Astrocyte of the spinal cord (primary cell): Measurements from ENCODE around the gene CLEC18A.
"Not testable (repeated sequence)": the region's sequence is repeated elsewhere in the genome, so short reads cannot be mapped to it uniquely, and the experiment has no call there.

ENCODE experiments used
- DNase-seq: peaks from one replicate; pipeline ENCODE4 v3.0.0; 2011; ENCODE audit warnings: low read depth, low spot score
- H3K4me3 ChIP-seq: 2 replicates; pipeline ENCODE4 v1.5.1; 2011; ENCODE audit warnings: low read depth, mild to moderate bottlenecking, low read length, moderate library complexity
- CTCF ChIP-seq: IDR thresholded peaks from 2 replicates; pipeline ENCODE4 v1.5.1; 2012; ENCODE audit warnings: low read depth, mild to moderate bottlenecking, low read length, inconsistent platforms
- in situ Hi-C: cut with HindIII; loops from 2 replicates; pipeline ENCODE4 v1.10.0; 2017; ENCODE audit warnings: low sequenced_read_pairs

The CLEC18A gene

GRCh38 chr16:69942627-69943170, 8.4 kb upstream of the CLEC18A start:
- H3K4me3 ChIP-seq = no peak overlapping the region
- in situ Hi-C loops = no loop called here
- no peak for TF ChIP-seq CTCF
- no peak for DNase-seq

- in situ Hi-C loops, DNase-seq: not testable (repeated sequence)
Observed at GRCh38 chr16:69943241-69944036, 7.7 kb upstream of the CLEC18A start.

GRCh38 chr16:69950411-69950810, 723 bp upstream of the CLEC18A start:
- in situ Hi-C loops, DNase-seq, H3K4me3 ChIP-seq: not testable (repeated sequence)

More at GRCh38 chr16:69943241-69944036, 7.7 kb upstream of the CLEC18A start:
- H3K4me3 ChIP-seq = not testable (repeated sequence)

GRCh38 chr16:69951672-69952031, 518 bp downstream of the CLEC18A start:
- in situ Hi-C loops, H3K4me3 ChIP-seq, DNase-seq: not testable (repeated sequence)

- H3K4me3 ChIP-seq, in situ Hi-C loops, DNase-seq: not testable (repeated sequence)
Observed at GRCh38 chr16:69952116-69952515, 982 bp downstream of the CLEC18A start.

GRCh38 chr16:69952572-69953355, 1.6 kb downstream of the CLEC18A start:
- in situ Hi-C loops = not testable (repeated sequence)

GRCh38 chr16:69954241-69954640, 3.1 kb downstream of the CLEC18A start:
- H3K4me3 ChIP-seq, DNase-seq, in situ Hi-C loops: not testable (repeated sequence)

More at GRCh38 chr16:69952572-69953355, 1.6 kb downstream of the CLEC18A start:
- H3K4me3 ChIP-seq, DNase-seq: not testable (repeated sequence)

GRCh38 chr16:69963312-69963711, 12.2 kb downstream of the CLEC18A start:
- DNase-seq, in situ Hi-C loops: not testable (repeated sequence)

GRCh38 chr16:69964960-69965660, 14.0 kb downstream of the CLEC18A start:
- DNase-seq, in situ Hi-C loops, H3K4me3 ChIP-seq: not testable (repeated sequence)

More at GRCh38 chr16:69963312-69963711, 12.2 kb downstream of the CLEC18A start:
- H3K4me3 ChIP-seq = not testable (repeated sequence)

GRCh38 chr16:69965661-69966054, 14.5 kb downstream of the CLEC18A start:
- DNase-seq, in situ Hi-C loops, H3K4me3 ChIP-seq: not testable (repeated sequence)

GRCh38 chr16:69967688-69968087, 16.6 kb downstream of the CLEC18A start:
- DNase-seq = not testable (repeated sequence)

GRCh38 chr16:69968125-69968524, 17.0 kb downstream of the CLEC18A start:
- in situ Hi-C loops, DNase-seq, H3K4me3 ChIP-seq: not testable (repeated sequence)

More at GRCh38 chr16:69967688-69968087, 16.6 kb downstream of the CLEC18A start:
- in situ Hi-C loops, H3K4me3 ChIP-seq: not testable (repeated sequence)

GRCh38 chr16:69969657-69970056, 18.5 kb downstream of the CLEC18A start:
- in situ Hi-C loops, DNase-seq, H3K4me3 ChIP-seq: not testable (repeated sequence)

- DNase-seq, in situ Hi-C loops, H3K4me3 ChIP-seq: not testable (repeated sequence)
Observed at GRCh38 chr16:69972120-69972519, 21.0 kb downstream of the CLEC18A start.

GRCh38 chr16:69972935-69973334, 21.8 kb downstream of the CLEC18A start:
- in situ Hi-C loops, H3K4me3 ChIP-seq, DNase-seq: not testable (repeated sequence)
